Stimulated activated CD4-positive, alpha-beta T cell treated with anti-CD3 and anti-CD28 coated beads, TNF-alpha, amount 100 ng/mL, for 48 hours (primary cell): Measurements from ENCODE around the gene NOL4L.

ENCODE experiments used
- DNase-seq, 3 donors: peaks; one replicate each; pipeline ENCODE4 v3.0.0-alpha.2; 2020; ENCODE audit warnings: low read depth in 3 of 3

NOL4L gene

GRCh38 chr20:32526125-32526524, 59.0 kb downstream of the NOL4L start:
- DNase-seq: no peak

- no peak for DNase-seq
Measured at GRCh38 chr20:32524829-32525501, 60.2 kb downstream of the NOL4L start.

- DNase-seq: no peak
Measured at GRCh38 chr20:32523613-32524213, 61.4 kb downstream of the NOL4L start.

GRCh38 chr20:32522776-32523612, 62.1 kb downstream of the NOL4L start:
- DNase-seq: no peak

- no peak for DNase-seq
Measured at GRCh38 chr20:32522526-32522775, 62.7 kb downstream of the NOL4L start.

GRCh38 chr20:32521780-32522525, 63.2 kb downstream of the NOL4L start:
- peak in 1 of 3 donors; percentile 38 for DNase-seq

- no peak for DNase-seq
Measured at GRCh38 chr20:32520927-32521203, 64.3 kb downstream of the NOL4L start.

- DNase-seq: no peak
Measured at GRCh38 chr20:32519381-32519730, 65.8 kb downstream of the NOL4L start.

GRCh38 chr20:32518593-32519380, 66.3 kb downstream of the NOL4L start:
- DNase-seq: no peak

- DNase-seq: no peak
Measured at GRCh38 chr20:32517914-32518592, 67.1 kb downstream of the NOL4L start.

- DNase-seq: no peak
Measured at GRCh38 chr20:32517518-32517873, 67.6 kb downstream of the NOL4L start.

GRCh38 chr20:32516583-32517517, 68.3 kb downstream of the NOL4L start:
- DNase-seq: no peak

GRCh38 chr20:32515631-32516101, 69.5 kb downstream of the NOL4L start:
- no peak for DNase-seq

- DNase-seq: no peak
Measured at GRCh38 chr20:32514760-32515159, 70.4 kb downstream of the NOL4L start.

- no peak for DNase-seq
Measured at GRCh38 chr20:32513031-32513866, 71.9 kb downstream of the NOL4L start.

GRCh38 chr20:32512047-32512385, 73.1 kb downstream of the NOL4L start:
- no peak for DNase-seq

- no peak for DNase-seq
Measured at GRCh38 chr20:32511358-32512046, 73.6 kb downstream of the NOL4L start.

GRCh38 chr20:32510601-32511357, 74.4 kb downstream of the NOL4L start:
- DNase-seq: no peak
